BE2C (cell line): ENCODE results near the gene CNTD1.

Source experiments
- DNase-seq: peaks from one replicate; pipeline ENCODE4 v3.0.0-alpha.2; 2020
- H3K27me3 ChIP-seq: fragments of 250-450 bp; sonication (Bioruptor Pico); 2 replicates; pipeline ENCODE4 v1.5.1; 2020; ENCODE audit warnings: mild to moderate bottlenecking
- H3K36me3 ChIP-seq: fragments of 250-450 bp; sonication (Bioruptor Pico); 2 replicates; pipeline ENCODE4 v1.5.1; 2020; ENCODE audit warnings: mild to moderate bottlenecking
- H3K4me1 ChIP-seq: fragments of 250-450 bp; sonication (Bioruptor Pico); 2 replicates; pipeline ENCODE4 v1.5.1; 2020
- H3K4me3 ChIP-seq: 2 replicates; pipeline ENCODE4 v1.5.1; 2011; ENCODE audit warnings: low read depth, low read length
- H3K9me3 ChIP-seq: fragments of 250-450 bp; sonication (Bioruptor Pico); 2 replicates; pipeline ENCODE4 v1.5.1; 2020
- CTCF ChIP-seq: IDR thresholded peaks from 2 replicates; pipeline ENCODE4 v1.5.1; 2012; ENCODE audit warnings: mild to moderate bottlenecking, low read depth, low read length

CNTD1 gene

GRCh38 chr17:42783062-42783790 lies 15.4 kb upstream of the CNTD1 start:
- no peak for TF ChIP-seq CTCF
- Histone ChIP-seq H3K4me3 (no peak overlapping the region), H3K27me3 (peaks cover 77% of the 10 kb centered on the region), H3K36me3 (peaks cover 5% of the 10 kb centered on the region; the same call in 1 of the 2 replicates), H3K9me3 (peaks cover 4% of the 10 kb centered on the region), H3K4me1 (no peaks in the 10 kb centered on the region)
- no peak for DNase-seq

- no peak for TF ChIP-seq CTCF
- H3K4me1 ChIP-seq: no peaks in the 10 kb centered on the region
- DNase-seq: no peak
- peaks cover 5% of the 10 kb centered on the region; the same call in 1 of the 2 replicates for H3K36me3 ChIP-seq
- H3K9me3 ChIP-seq: peaks cover 4% of the 10 kb centered on the region
- H3K27me3 ChIP-seq: peaks cover 83% of the 10 kb centered on the region
- no peak overlapping the region for H3K4me3 ChIP-seq
Observed at GRCh38 chr17:42783791-42784138, 14.9 kb upstream of the CNTD1 start.

- TF ChIP-seq CTCF: no peak
Observed at GRCh38 chr17:42784409-42784808, 14.3 kb upstream of the CNTD1 start.

GRCh38 chr17:42784811-42785592 lies 13.7 kb upstream of the CNTD1 start:
- Histone ChIP-seq H3K9me3 (peaks cover 4% of the 10 kb centered on the region), H3K4me1 (no peaks in the 10 kb centered on the region)
- DNase-seq: no peak

More at GRCh38 chr17:42784409-42784808, 14.3 kb upstream of the CNTD1 start:
- no peak overlapping the region for H3K4me3 ChIP-seq
- H3K9me3 ChIP-seq: peaks cover 4% of the 10 kb centered on the region
- DNase-seq: no peak
- H3K27me3 ChIP-seq: peaks cover 88% of the 10 kb centered on the region
- H3K4me1 ChIP-seq: no peaks in the 10 kb centered on the region
- peaks cover 2% of the 10 kb centered on the region; the same call in 1 of the 2 replicates for H3K36me3 ChIP-seq

GRCh38 chr17:42787266-42787665 lies 11.4 kb upstream of the CNTD1 start:
- Histone ChIP-seq H3K9me3 (peaks cover 4% of the 10 kb centered on the region), H3K36me3 (no peaks in the 10 kb centered on the region), H3K4me3 (no peak overlapping the region), H3K4me1 (no peaks in the 10 kb centered on the region), H3K27me3 (peaks cover 79% of the 10 kb centered on the region)
- TF ChIP-seq CTCF: no peak
- DNase-seq: no peak

More at GRCh38 chr17:42784811-42785592, 13.7 kb upstream of the CNTD1 start:
- Histone ChIP-seq H3K36me3 (no peaks in the 10 kb centered on the region; the same call in 1 of the 2 replicates), H3K27me3 (peaks cover 91% of the 10 kb centered on the region), H3K4me3 (no peak overlapping the region)
- no peak for TF ChIP-seq CTCF

- no peaks in the 10 kb centered on the region for H3K4me1 ChIP-seq
- DNase-seq: no peak
- H3K9me3 ChIP-seq: no peaks in the 10 kb centered on the region
- H3K4me3 ChIP-seq: no peak overlapping the region
- TF ChIP-seq CTCF: no peak
- no peaks in the 10 kb centered on the region for H3K36me3 ChIP-seq
- peaks cover 32% of the 10 kb centered on the region for H3K27me3 ChIP-seq
Observed at GRCh38 chr17:42791948-42792347, 6.7 kb upstream of the CNTD1 start.
